IMR-90 (cell line): ENCODE data around the gene SPAG9. TPM values are rescaled to one million over a fixed set of nuclear protein-coding genes. Genes with fewer than 3 reads are reported as not detected.
A peak's percentile ranks its signal among the peaks of the same experiment; 100 is the strongest.

Experiments used
- ATAC-seq: fragments of 200-7000 bp; cut with Tn5 transposase; 2 replicates; pipeline ENCODE4 v1.9.1; 2020; ENCODE audit warnings: low read depth, mild to moderate bottlenecking, moderate library complexity
- BruUV-seq: library from RNA; stranded (reverse); fragments of 400-500 nt; replicated peaks from 2 replicates; lab custom pipeline; 2021; lab: Mats Ljungman, UMichigan
- CTCF ChIA-PET: fragments of 300-600 bp; formaldehyde crosslinking; extraction: SDS; loops from one replicate; lab custom pipeline; 2021; ENCODE audit warnings: antibody characterized with exemption; lab: Yijun Ruan, JAX
- POLR2A ChIA-PET: fragments of 300-600 bp; sonication (Branson Sonifier 250); formaldehyde crosslinking; loops from one replicate; lab custom pipeline; 2022; ENCODE audit warnings: antibody characterized with exemption; ENCODE audit not compliant: unreplicated experiment; lab: Charles Lee
- DNase-seq: peaks from one replicate; pipeline ENCODE4 v3.0.0; 2013
- H2AFZ ChIP-seq: replicated peaks from 2 replicates; pipeline ENCODE3; 2013; ENCODE audit warnings: low read length, mild to moderate bottlenecking; ENCODE audit not compliant: poor library complexity
- H2AK5ac ChIP-seq: 2 replicates; pipeline ENCODE4 v1.6.1; 2013; ENCODE audit warnings: low read depth, low read length, inconsistent platforms
- H2AK9ac ChIP-seq: replicated peaks from 2 replicates; pipeline ENCODE3; 2013; ENCODE audit warnings: mild to moderate bottlenecking, low read depth, low read length, moderate library complexity; ENCODE audit not compliant: poor library complexity
- H2BK120ac ChIP-seq: 2 replicates; pipeline ENCODE4 v1.6.1; 2013; ENCODE audit warnings: low read depth, low read length, inconsistent platforms
- H2BK15ac ChIP-seq: 3 replicates; pipeline ENCODE4 v1.6.1; 2013; ENCODE audit warnings: low read depth, low read length, inconsistent platforms
- H2BK20ac ChIP-seq: 2 replicates; pipeline ENCODE4 v1.6.1; 2013; ENCODE audit warnings: low read depth, mild to moderate bottlenecking, inconsistent platforms, low read length, moderate library complexity
- H2BK5ac ChIP-seq: 2 replicates; pipeline ENCODE4 v1.6.1; 2013; ENCODE audit warnings: mild to moderate bottlenecking, low read depth, low read length, inconsistent platforms; ENCODE audit not compliant: poor library complexity, severe bottlenecking
- H3K14ac ChIP-seq: replicated peaks from 2 replicates; pipeline ENCODE4 v1.6.1; 2013; ENCODE audit warnings: low read depth, low read length, inconsistent platforms
- H3K18ac ChIP-seq: 2 replicates; pipeline ENCODE4 v1.6.1; 2013; ENCODE audit warnings: low read depth, low read length, control low read depth
- H3K23ac ChIP-seq: 2 replicates; pipeline ENCODE4 v1.6.1; 2013; ENCODE audit warnings: low read depth, low read length, inconsistent platforms
- H3K27ac ChIP-seq: 2 replicates; pipeline ENCODE4 v1.5.1; 2013; ENCODE audit warnings: mild to moderate bottlenecking, control low read depth, low read length; ENCODE audit not compliant: insufficient read depth
- H3K27me3 ChIP-seq: 2 replicates; pipeline ENCODE4 v1.6.1; 2013; ENCODE audit warnings: low read length; ENCODE audit not compliant: control insufficient read depth, insufficient read depth
- H3K36me3 ChIP-seq: 2 replicates; pipeline ENCODE4 v1.6.1; 2013; ENCODE audit warnings: low read length, mixed read lengths; ENCODE audit not compliant: control insufficient read depth, insufficient read depth
- H3K4ac ChIP-seq: 2 replicates; pipeline ENCODE4 v1.6.1; 2013; ENCODE audit warnings: low read depth, low read length, inconsistent platforms
- H3K4me1 ChIP-seq: 2 replicates; pipeline ENCODE4 v1.6.1; 2013; ENCODE audit warnings: low read length, mixed read lengths; ENCODE audit not compliant: control insufficient read depth, insufficient read depth
- H3K4me2 ChIP-seq: 2 replicates; pipeline ENCODE4 v1.6.1; 2013; ENCODE audit warnings: low read depth, mild to moderate bottlenecking, control low read depth, low read length, moderate library complexity
- H3K4me3 ChIP-seq: 2 replicates; pipeline ENCODE4 v1.5.1; 2013; ENCODE audit warnings: low read depth, mild to moderate bottlenecking, control low read depth, low read length, moderate library complexity; ENCODE audit not compliant: insufficient read depth
- H3K56ac ChIP-seq: 2 replicates; pipeline ENCODE4 v1.6.1; 2013; ENCODE audit warnings: low read length, inconsistent platforms; ENCODE audit not compliant: insufficient read depth; ENCODE audit errors: extremely low read depth
- H3K79me1 ChIP-seq, 2 experiments: 2 replicates each; pipeline ENCODE4 v1.6.1; 2013; ENCODE audit warnings: low read length in 2 of 2, inconsistent platforms in 1 of 2, low read depth in 1 of 2
- H3K9ac ChIP-seq: 2 replicates; pipeline ENCODE4 v1.6.1; 2013; ENCODE audit warnings: low read depth, low read length, control low read depth
- H3K9me1 ChIP-seq: 2 replicates; pipeline ENCODE4 v1.6.1; 2013; ENCODE audit warnings: low read length, inconsistent platforms; ENCODE audit not compliant: insufficient read depth
- H3K9me3 ChIP-seq: 2 replicates; pipeline ENCODE4 v1.6.1; 2013; ENCODE audit warnings: low read length; ENCODE audit not compliant: control insufficient read depth, insufficient read depth
- H4K20me1 ChIP-seq: 2 replicates; pipeline ENCODE4 v1.6.1; 2013; ENCODE audit warnings: low read length, inconsistent platforms; ENCODE audit not compliant: insufficient read depth
- H4K5ac ChIP-seq: 2 replicates; pipeline ENCODE4 v1.6.1; 2013; ENCODE audit warnings: mild to moderate bottlenecking, low read depth, low read length, control low read depth
- H4K8ac ChIP-seq, 2 experiments: 2 replicates each; pipeline ENCODE4 v1.6.1; 2013; ENCODE audit warnings: low read depth in 2 of 2, low read length in 2 of 2, control low read depth in 1 of 2, inconsistent platforms in 1 of 2
- H4K91ac ChIP-seq: 2 replicates; pipeline ENCODE4 v1.6.1; 2013; ENCODE audit warnings: low read depth, low read length, inconsistent platforms; ENCODE audit not compliant: insufficient read depth
- BHLHE40 ChIP-seq: fragments of 150-350 bp; IDR thresholded peaks from 2 replicates; pipeline ENCODE4 v1.6.1; 2016; ENCODE audit warnings: mild to moderate bottlenecking, low read depth, low read length
- CEBPB ChIP-seq: IDR thresholded peaks from 2 replicates; pipeline ENCODE4 v1.6.1; 2012; ENCODE audit warnings: low read depth, low read length, improper control_type of control experiment
- CHD1 ChIP-seq: IDR thresholded peaks from 2 replicates; pipeline ENCODE4 v1.6.1; 2012; ENCODE audit warnings: low read depth, low read length, improper control_type of control experiment
- CTCF ChIP-seq: conservative IDR thresholded peaks from 2 replicates; pipeline ENCODE4 v1.5.1; 2012; ENCODE audit warnings: mild to moderate bottlenecking, low read depth, low read length, improper control_type of control experiment
- ELK1 ChIP-seq: fragments of 150-350 bp; IDR thresholded peaks from 2 replicates; pipeline ENCODE4 v1.6.1; 2016; ENCODE audit warnings: low read depth, mild to moderate bottlenecking, low read length, moderate library complexity, borderline replicate concordance
- FOS ChIP-seq: fragments of 150-350 bp; IDR thresholded peaks from 2 replicates; pipeline ENCODE4 v1.6.1; 2016; ENCODE audit warnings: low read depth, low read length
- MAFK ChIP-seq: IDR thresholded peaks from 2 replicates; pipeline ENCODE4 v1.6.1; 2012; ENCODE audit warnings: low read depth, low read length, improper control_type of control experiment
- MXI1 ChIP-seq: IDR thresholded peaks from 2 replicates; pipeline ENCODE4 v1.6.1; 2012; ENCODE audit warnings: low read depth, mild to moderate bottlenecking, low read length, moderate library complexity, borderline replicate concordance
- NFE2L2 ChIP-seq: fragments of 150-350 bp; IDR thresholded peaks from 2 replicates; pipeline ENCODE4 v1.6.1; 2016; ENCODE audit warnings: low read depth, mild to moderate bottlenecking, low read length
- POLR2A ChIP-seq: IDR thresholded peaks from 2 replicates; pipeline ENCODE4 v1.6.1; 2012; ENCODE audit warnings: mild to moderate bottlenecking, low read depth, low read length
- RAD21 ChIP-seq: IDR thresholded peaks from 2 replicates; pipeline ENCODE4 v1.6.1; 2012; ENCODE audit warnings: low read length, improper control_type of control experiment
- RCOR1 ChIP-seq: IDR thresholded peaks from 2 replicates; pipeline ENCODE4 v1.6.1; 2012; ENCODE audit warnings: mild to moderate bottlenecking, low read length, improper control_type of control experiment; ENCODE audit not compliant: insufficient replicate concordance
- RFX5 ChIP-seq: IDR thresholded peaks from 2 replicates; pipeline ENCODE4 v1.8.0; 2012; ENCODE audit warnings: low read depth, mild to moderate bottlenecking, low read length, moderate library complexity
- SMC3 ChIP-seq: fragments of 150-350 bp; IDR thresholded peaks from 2 replicates; pipeline ENCODE4 v1.6.1; 2016; ENCODE audit warnings: low read depth, mild to moderate bottlenecking, antibody characterized with exemption, low read length, moderate library complexity
- USF2 ChIP-seq: fragments of 150-350 bp; IDR thresholded peaks from 2 replicates; pipeline ENCODE4 v1.6.1; 2017; ENCODE audit warnings: mild to moderate bottlenecking, antibody characterized with exemption, low read length, low read depth
- WGBS, 2 experiments: methylation state at CpG; one replicate each; pipeline versions ENCODE4 v1.1.5 to v1.1.7; 2013; ENCODE audit warnings: missing lambda C conversion rate in 2 of 2; ENCODE audit not compliant: insufficient read length in 1 of 2; ENCODE audit errors: extremely low coverage in 2 of 2; 5-methylcytosine and 5-hydroxymethylcytosine counted together
- dilution Hi-C: fragments of 300-500 bp; cut with HindIII; formaldehyde crosslinking; loops from one replicate; pipeline ENCODE4 v1.14.3; 2018; ENCODE audit warnings: low sequenced_read_pairs; ENCODE audit not compliant: unreplicated experiment
- in situ Hi-C: fragments of 300-500 bp; cut with MboI; formaldehyde crosslinking; loops from 3 replicates; pipeline ENCODE4 v1.14.3; 2019; ENCODE audit warnings: low sequenced_read_pairs, inconsistent platforms, mixed read lengths
- intact Hi-C: fragments of 100-400 bp; cut with micrococcal nuclease; formaldehyde crosslinking; loops from 2 replicates; pipeline ENCODE4 v1.10.0; 2022
- polyA plus RNA-seq, 3 experiments: library from polyadenylated mRNA; depleted of rRNA; stranded (reverse); fragments of >200 nt; gene quantifications; 2 replicates each; pipeline ENCODE4 v1.2.3, GENCODE V29; 2012; ENCODE audit warnings: low replicate concordance in 1 of 3
- total RNA-seq: library from RNA; depleted of rRNA; stranded (reverse); fragments of >200 nt; gene quantifications from 2 replicates; pipeline ENCODE4 v1.2.3, GENCODE V29; 2012

The SPAG9 gene
- total and polyA plus RNA-seq, 2 of the 4 experiments (the other 2 are of a cell fraction), result 26.7 to 75.5 TPM

- in situ Hi-C loops, result no loop called here
- no peak overlapping the region; the same call in 1 of the 2 replicates for H2AK5ac ChIP-seq
- no peak overlapping the region for H4K5ac ChIP-seq
- no peak overlapping the region for H3K4me3 ChIP-seq
- no peaks in the 10 kb centered on the region; the same call in 1 of the 2 replicates for H3K36me3 ChIP-seq
- ATAC-seq, result peak; percentile 22; the same call in 1 of the 2 replicates
- no peak overlapping the region for H4K8ac ChIP-seq
- H3K9ac ChIP-seq, result no peak overlapping the region
- H3K23ac ChIP-seq, result no peak overlapping the region
- H2AFZ ChIP-seq, result no peak overlapping the region
- dilution Hi-C loops, result no loop called here
- CTCF ChIA-PET, result interaction anchor here (1.5 kb wide), 1 partner anchor 20 kb away, joined by 3 read pairs; no protein-coding TSS in a partner anchor
- peaks cover 11% of the 10 kb centered on the region for H3K4me1 ChIP-seq
- peaks cover 7% of the 10 kb centered on the region; the same call in 1 of the 2 replicates for H4K20me1 ChIP-seq
- no peak overlapping the region for H3K27ac ChIP-seq
- intact Hi-C loops, result no loop called here
- H3K14ac ChIP-seq, result no peak overlapping the region
- no peaks in the 10 kb centered on the region for H3K9me3 ChIP-seq
- WGBS, 2 experiments, result no CpG with 5 or more reads among the region's 2 CpGs
- H2BK15ac ChIP-seq, result no peak overlapping the region
- no peak overlapping the region for H2BK120ac ChIP-seq
- peak; percentile 50 for DNase-seq
- peaks cover 9% of the 10 kb centered on the region for H3K9me1 ChIP-seq
- no peak overlapping the region for H3K4ac ChIP-seq
- no peak overlapping the region for H2BK20ac ChIP-seq
- no peak overlapping the region for H4K91ac ChIP-seq
- no peak overlapping the region for H2AK9ac ChIP-seq
- peak overlapping the region; percentile 12 for H2BK5ac ChIP-seq
- H3K4me2 ChIP-seq, result peak overlapping the region; percentile 87; the same call in 1 of the 2 replicates
- H3K79me1 ChIP-seq, result peaks cover 31 to 64% of the 10 kb centered on the region in 2 experiments
- no TSS peak for BruUV-seq
- no peak overlapping the region for H3K18ac ChIP-seq
- POLR2A ChIA-PET, result no interaction called here
- no peak overlapping the region for H3K56ac ChIP-seq
- H3K27me3 ChIP-seq, result no peaks in the 10 kb centered on the region
- TF ChIP-seq MXI1 (no peak), SMC3 (no peak), CEBPB (no peak), RCOR1 (no peak), FOS (no peak), RAD21 (no peak), NFE2L2 (no peak), RFX5 (no peak), MAFK (no peak), ELK1 (no peak), CHD1 (no peak), BHLHE40 (no peak), CTCF (no peak), POLR2A (no peak), USF2 (no peak)
These were observed 33.5 kb downstream of the SPAG9 start for GRCh38 chr17:51087072-51087757.
